ENCODE results near the gene BROX. TPM values are rescaled to one million over a fixed set of nuclear protein-coding genes. Genes with fewer than 3 reads are reported as not detected.

BROX gene
- total and polyA plus RNA-seq, 10 of the 15 experiments (the other 5 are each of a cell fraction or from before 2014, with no cell fraction given), result 5.8 to 42.0 (median 16.8) TPM

- ChIA-PET POLR2A (no interaction called here), CTCF (interaction anchor here (0.5 to 1.8 kb wide), 4 partner anchors 14 to 134 kb away, joined by 3 to 6 read pairs (median 4); no protein-coding TSS in a partner anchor), SMC1A (ENCODE audit: uncharacterized antibody, unreplicated experiment) (interaction anchor here (0.7 to 1.3 kb wide), 3 partner anchors 8 to 116 kb away, joined by 3 to 4 read pairs (median 3); no protein-coding TSS in a partner anchor), RAD21 (ENCODE audit: unreplicated experiment) (interaction anchor here (0.6 to 1.0 kb wide), 2 partner anchors 30 to 302 kb away, joined by 3 read pairs; no protein-coding TSS in a partner anchor)
- H3K9me3 ChIP-seq (replicated peaks; ENCODE audit: control insufficient read depth, insufficient read depth, low read length), result peaks cover 6% of the 10 kb centered on the region
- intact Hi-C loops (cut with micrococcal nuclease; ENCODE audit: unreplicated experiment), result loop anchor here (2.0 kb wide), 1 partner anchor 304 kb away; no protein-coding TSS in a partner anchor
- no peak overlapping the region for H3K4me2 ChIP-seq (ENCODE audit: control insufficient read depth, insufficient read depth)
- DNase-seq (ENCODE audit: low read depth, low spot score) (no peak), ATAC-seq (no peak), FAIRE-seq (no peak)
- H3K4me1 ChIP-seq (ENCODE audit: control insufficient read depth, insufficient read depth, low read length), result peaks cover 19% of the 10 kb centered on the region
- H3K27me3 ChIP-seq (replicated peaks in 1 of 2; ENCODE audit: control insufficient read depth in 2 of 2, insufficient read depth in 2 of 2, low read length in 1 of 2), result no peaks in the 10 kb centered on the region
- no peaks in the 10 kb centered on the region for H4K20me1 ChIP-seq (ENCODE audit: control insufficient read depth, insufficient read depth)
- no peaks in the 10 kb centered on the region for H3K36me3 ChIP-seq (ENCODE audit: control insufficient read depth in 2 of 2, insufficient read depth in 2 of 2, low read length in 1 of 2)
- BruUV-seq (replicated peaks), result no TSS peak
- in situ Hi-C loops (cut with MboI), result no loop called here
- no peak overlapping the region for H3K9ac ChIP-seq (ENCODE audit: control insufficient read depth, insufficient read depth, low read length)
- H2AFZ ChIP-seq (ENCODE audit: control insufficient read depth, low read depth, low read length), result no peak overlapping the region
- H3K4me3 ChIP-seq, result no peak overlapping the region
- no peak overlapping the region for H3K27ac ChIP-seq (ENCODE audit: control insufficient read depth, insufficient read depth)
- H3K79me2 ChIP-seq (ENCODE audit: control insufficient read depth, insufficient read depth, low read length), result no peaks in the 10 kb centered on the region
- no peak for TF ChIP-seq RCOR1 (conservative IDR thresholded peaks at IDR 0.05; ENCODE audit: low read depth, low read length)
- no peak for TF ChIP-seq SMAD1 (IDR thresholded peaks at IDR 0.05; ENCODE audit: low read depth, partially characterized antibody)
- TF ChIP-seq EED (IDR thresholded peaks at IDR 0.05; ENCODE audit: low read depth), result no peak
- no peak for TF ChIP-seq FOS (IDR thresholded peaks at IDR 0.05; ENCODE audit: borderline replicate concordance, extremely low read depth, insufficient read length)
- no peak for TF ChIP-seq TCF3 (IDR thresholded peaks at IDR 0.05; ENCODE audit: borderline replicate concordance, insufficient read depth, low read depth, low read length)
- TF ChIP-seq BMI1 (IDR thresholded peaks at IDR 0.05; ENCODE audit: borderline replicate concordance), result no peak
- no peak for TF ChIP-seq ZBTB40 (IDR thresholded peaks at IDR 0.05; ENCODE audit: borderline replicate concordance)
- TF ChIP-seq, protein P1, sequence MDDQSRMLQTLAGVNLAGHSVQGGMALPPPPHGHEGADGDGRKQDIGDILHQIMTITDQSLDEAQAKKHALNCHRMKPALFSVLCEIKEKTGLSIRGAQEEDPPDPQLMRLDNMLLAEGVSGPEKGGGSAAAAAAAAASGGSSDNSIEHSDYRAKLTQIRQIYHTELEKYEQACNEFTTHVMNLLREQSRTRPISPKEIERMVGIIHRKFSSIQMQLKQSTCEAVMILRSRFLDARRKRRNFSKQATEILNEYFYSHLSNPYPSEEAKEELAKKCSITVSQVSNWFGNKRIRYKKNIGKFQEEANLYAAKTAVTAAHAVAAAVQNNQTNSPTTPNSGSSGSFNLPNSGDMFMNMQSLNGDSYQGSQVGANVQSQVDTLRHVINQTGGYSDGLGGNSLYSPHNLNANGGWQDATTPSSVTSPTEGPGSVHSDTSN (IDR thresholded peaks at IDR 0.05; ENCODE audit: insufficient replicate concordance, low read depth, low read length), result no peak
- TF ChIP-seq CBFB (IDR thresholded peaks at IDR 0.05; ENCODE audit: low read depth), result no peak
- TF ChIP-seq GABPA (IDR thresholded peaks at IDR 0.05; ENCODE audit: low read depth), result no peak
- TF ChIP-seq ESRRA (IDR thresholded peaks at IDR 0.05; ENCODE audit: low read length), result no peak
- no peak for TF ChIP-seq SUZ12 (IDR thresholded peaks at IDR 0.05; ENCODE audit: unreplicated experiment)
- no peak for TF ChIP-seq ATF7 (IDR thresholded peaks at IDR 0.05; ENCODE audit: low read depth)
- no peak for TF ChIP-seq NFYA (IDR thresholded peaks at IDR 0.05; ENCODE audit: borderline replicate concordance, low read depth, low read length)
- no peak for TF ChIP-seq NFIC (IDR thresholded peaks at IDR 0.05; ENCODE audit: low read depth, low read length)
Observed at GRCh38 chr1:222768592-222768991, 56.2 kb downstream of the BROX start.
